ENCODE results near the gene ADAMTS20.

Gene ADAMTS20

DNA sequence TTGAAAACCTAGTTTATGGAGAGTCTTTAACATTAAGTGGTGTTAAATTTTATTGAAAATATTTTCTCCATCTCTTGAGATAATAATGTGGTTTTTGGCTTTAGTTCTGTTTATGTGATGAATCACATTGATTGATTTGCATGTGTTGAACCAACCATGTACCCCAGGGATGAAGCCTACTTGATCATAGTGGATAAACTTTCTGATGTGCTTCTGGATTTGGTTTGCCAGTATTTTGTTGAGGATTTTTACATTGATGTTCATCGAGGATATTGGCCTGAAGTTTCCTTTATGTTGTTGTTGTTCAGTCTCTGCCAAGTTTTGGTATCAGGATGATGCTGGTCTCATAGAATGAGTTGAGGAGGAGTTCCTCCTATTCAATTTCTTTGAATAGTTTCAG is 222.6 kb downstream of the ADAMTS20 start:
- DNase-seq: no peak
- in situ Hi-C loops (cut with MboI; ENCODE audit: low pct_unique_long_range_greater_than_20kb, low sequenced_read_pairs): no loop called here

GRCh38 chr12:43325786-43326185 is 226.2 kb downstream of the ADAMTS20 start:
- DNase-seq: peak; percentile 31
- in situ Hi-C loops (cut with MboI; ENCODE audit: low pct_unique_long_range_greater_than_20kb, low sequenced_read_pairs): no loop called here

- no peak for DNase-seq
- in situ Hi-C loops (cut with MboI; ENCODE audit: low pct_unique_long_range_greater_than_20kb, low sequenced_read_pairs): no loop called here
Measured at GRCh38 chr12:43320281-43320680, 231.7 kb downstream of the ADAMTS20 start.

DNA sequence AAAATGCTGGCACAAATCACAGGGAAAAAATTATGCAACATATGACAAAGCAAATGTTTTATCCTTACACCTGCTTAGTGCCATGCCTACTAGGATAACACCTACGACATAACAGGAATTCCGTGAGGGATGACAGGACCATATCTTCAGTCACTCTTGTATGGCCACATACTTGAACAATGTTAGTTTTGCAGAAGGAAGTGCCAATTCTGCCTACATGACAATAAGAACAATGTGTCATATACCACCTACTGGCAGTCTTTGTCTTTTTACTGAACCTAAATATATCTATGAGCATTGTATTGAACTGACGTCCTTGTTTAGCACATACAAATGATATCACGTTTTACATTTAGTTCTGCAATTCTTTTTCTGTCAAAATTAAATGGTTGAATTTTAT is 234.0 kb downstream of the ADAMTS20 start:
- in situ Hi-C loops (cut with MboI; ENCODE audit: low pct_unique_long_range_greater_than_20kb, low sequenced_read_pairs): no loop called here
- no peak for DNase-seq

- in situ Hi-C loops (cut with MboI; ENCODE audit: low pct_unique_long_range_greater_than_20kb, low sequenced_read_pairs): no loop called here
Measured at GRCh38 chr12:43317156-43317555, 234.8 kb downstream of the ADAMTS20 start.

GRCh38 chr12:43316520-43316919 is 235.5 kb downstream of the ADAMTS20 start:
- no peak for DNase-seq
- in situ Hi-C loops (cut with MboI; ENCODE audit: low pct_unique_long_range_greater_than_20kb, low sequenced_read_pairs): no loop called here

More at GRCh38 chr12:43317156-43317555, 234.8 kb downstream of the ADAMTS20 start:
- no peak for DNase-seq

- in situ Hi-C loops (cut with MboI; ENCODE audit: low pct_unique_long_range_greater_than_20kb, low sequenced_read_pairs): no loop called here
- no peak for DNase-seq
Measured at GRCh38 chr12:43315961-43316360, 236.0 kb downstream of the ADAMTS20 start.

DNA sequence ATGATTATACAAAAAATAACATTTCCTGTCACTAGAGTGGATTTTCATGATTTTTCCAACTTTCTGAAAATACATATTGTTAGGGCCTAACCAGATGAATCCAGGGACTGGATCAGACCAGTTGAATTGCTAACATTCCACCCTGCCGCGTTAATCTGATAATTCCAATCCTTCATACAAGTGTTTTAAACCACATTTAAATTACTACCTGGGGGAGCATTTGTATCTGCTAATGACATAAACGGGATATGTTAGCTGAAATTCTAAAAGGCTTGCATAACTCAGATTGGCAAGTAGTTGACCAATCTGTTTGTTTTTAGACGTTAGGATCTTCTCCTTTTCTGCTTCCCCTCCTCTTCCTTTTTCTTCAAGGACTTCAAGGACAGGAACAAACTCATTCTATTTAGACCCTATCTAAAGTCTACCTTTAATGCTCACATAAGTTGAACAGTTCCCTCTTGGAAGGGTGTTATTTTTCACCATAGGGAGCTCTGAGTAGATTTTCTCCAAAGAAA is 239.0 kb downstream of the ADAMTS20 start:
- no peak for DNase-seq
- in situ Hi-C loops (cut with MboI; ENCODE audit: low pct_unique_long_range_greater_than_20kb, low sequenced_read_pairs): no loop called here

GRCh38 chr12:43310596-43310995 is 241.4 kb downstream of the ADAMTS20 start:
- no peak for DNase-seq
- in situ Hi-C loops (cut with MboI; ENCODE audit: low pct_unique_long_range_greater_than_20kb, low sequenced_read_pairs): no loop called here

DNA sequence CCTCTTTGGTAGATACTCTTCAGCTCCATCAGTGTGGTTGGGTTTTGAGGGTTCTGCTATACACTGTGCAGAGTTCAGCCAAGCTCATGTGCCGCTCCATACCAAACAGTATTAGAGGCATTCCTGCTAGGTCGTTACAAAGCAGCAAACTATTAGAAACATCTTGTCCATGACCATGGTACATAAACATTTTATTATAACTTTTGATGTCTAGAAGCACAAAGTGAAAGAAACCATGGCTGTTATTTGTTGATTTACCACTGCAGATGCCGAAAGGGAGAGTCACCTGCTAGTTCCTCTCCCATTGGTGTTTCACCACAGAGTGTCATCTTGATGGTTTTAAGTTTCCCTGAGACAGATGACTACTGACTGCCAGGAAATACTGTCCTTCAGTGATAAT is 242.0 kb downstream of the ADAMTS20 start:
- DNase-seq: no peak

GRCh38 chr12:43308776-43309175 is 243.2 kb downstream of the ADAMTS20 start:
- no peak for DNase-seq
- in situ Hi-C loops (cut with MboI; ENCODE audit: low pct_unique_long_range_greater_than_20kb, low sequenced_read_pairs): no loop called here

More for the DNA sequence above, 242.0 kb downstream of the ADAMTS20 start:
- in situ Hi-C loops (cut with MboI; ENCODE audit: low pct_unique_long_range_greater_than_20kb, low sequenced_read_pairs): no loop called here

DNA sequence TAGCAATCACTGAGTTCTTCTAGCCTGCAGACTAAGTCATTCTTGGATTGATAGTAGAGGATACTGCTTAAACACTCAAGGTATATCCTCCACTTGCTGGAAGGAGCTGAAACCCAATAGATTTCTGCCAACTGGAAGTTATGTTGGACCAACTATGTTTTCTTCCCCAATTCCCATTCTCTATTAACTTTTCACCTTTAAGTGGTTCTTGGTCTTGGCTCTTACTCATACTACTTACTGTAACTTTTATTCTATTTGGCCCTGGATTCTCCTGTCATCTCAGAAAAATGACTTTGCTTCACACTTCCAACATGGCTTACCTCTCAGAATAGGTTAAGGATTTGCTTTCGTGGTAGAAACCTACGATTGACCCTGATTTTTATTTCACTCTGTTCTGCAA is 244.9 kb downstream of the ADAMTS20 start:
- in situ Hi-C loops (cut with MboI; ENCODE audit: low pct_unique_long_range_greater_than_20kb, low sequenced_read_pairs): no loop called here
- DNase-seq: no peak

GRCh38 chr12:43306066-43306465 is 245.9 kb downstream of the ADAMTS20 start:
- in situ Hi-C loops (cut with MboI; ENCODE audit: low pct_unique_long_range_greater_than_20kb, low sequenced_read_pairs): no loop called here
- no peak for DNase-seq

- DNase-seq: no peak
- in situ Hi-C loops (cut with MboI; ENCODE audit: low pct_unique_long_range_greater_than_20kb, low sequenced_read_pairs): no loop called here
Measured at GRCh38 chr12:43305065-43305464, 246.9 kb downstream of the ADAMTS20 start.
